HepG2 (cell line): ENCODE data around the gene TELO2. TPM values are rescaled to one million over a fixed set of nuclear protein-coding genes. Genes with fewer than 3 reads are reported as not detected.

ENCODE experiments used
- FOXK1 ChIP-seq: sonication (generic); formaldehyde crosslinking; IDR thresholded peaks from 2 replicates; pipeline ENCODE4 v1.4.0; 2020; ENCODE audit warnings: low read depth, missing genetic modification reagents, borderline replicate concordance
- FOXK2 ChIP-seq: fragments of 450-650 bp; IDR thresholded peaks from 2 replicates; pipeline ENCODE4 v1.6.1; 2016
- KDM5B ChIP-seq: sonication (generic); formaldehyde crosslinking; IDR thresholded peaks from 2 replicates; pipeline ENCODE4 v1.4.0; 2020; ENCODE audit warnings: missing genetic modification reagents, mild to moderate bottlenecking, borderline replicate concordance
- NONO ChIP-seq, 2 experiments: fragments of 450-650 bp in 1 of 2; sonication (generic) in 1 of 2; formaldehyde crosslinking in 1 of 2; IDR thresholded peaks in 1 of 2; conservative IDR thresholded peaks in 1 of 2; 2 replicates each; pipeline versions ENCODE4 v1.6.1 to v1.8.0; 2017 to 2022; ENCODE audit warnings: mild to moderate bottlenecking in 1 of 2, missing genetic modification reagents in 1 of 2, moderate library complexity in 1 of 2
- NR0B2 ChIP-seq: sonication (generic); formaldehyde crosslinking; IDR thresholded peaks from 2 replicates; pipeline ENCODE4 v1.4.0; 2020; ENCODE audit warnings: mild to moderate bottlenecking, missing genetic modification reagents
- RBM39 ChIP-seq: fragments of 200-400 bp; formaldehyde crosslinking; IDR thresholded peaks from one replicate; pipeline ENCODE4 v1.6.1; 2018; ENCODE audit warnings: antibody characterized with exemption, mild to moderate bottlenecking, low read depth, low read length; ENCODE audit not compliant: poor library complexity, severe bottlenecking
- RORA ChIP-seq: sonication (generic); formaldehyde crosslinking; IDR thresholded peaks from 2 replicates; pipeline ENCODE4 v1.5.0; 2020; ENCODE audit warnings: mild to moderate bottlenecking, missing genetic modification reagents, moderate library complexity
- SIN3B ChIP-seq: fragments of 150-350 bp; IDR thresholded peaks from 2 replicates; pipeline ENCODE4 v1.6.1; 2014; ENCODE audit warnings: low read length
- SRF ChIP-seq: IDR thresholded peaks from 2 replicates; pipeline ENCODE4 v1.6.1; 2011; ENCODE audit warnings: mild to moderate bottlenecking, low read depth, low read length, moderate library complexity
- TP53 ChIP-seq: sonication (generic); formaldehyde crosslinking; conservative IDR thresholded peaks from 2 replicates; pipeline ENCODE4 v1.4.0; 2020; ENCODE audit warnings: missing genetic modification reagents
- ZBTB40 ChIP-seq, 2 experiments: fragments of 450-650 bp in 1 of 2; sonication (generic) in 1 of 2; formaldehyde crosslinking in 1 of 2; IDR thresholded peaks; 2 replicates each; pipeline versions ENCODE4 v1.6.1 to v1.8.0; 2016 to 2022; ENCODE audit warnings: antibody characterized with exemption in 1 of 2, mild to moderate bottlenecking in 1 of 2, missing genetic modification reagents in 1 of 2
- ZNF503 ChIP-seq: sonication (generic); formaldehyde crosslinking; IDR thresholded peaks from 2 replicates; pipeline ENCODE4 v1.4.0; 2020; ENCODE audit warnings: missing genetic modification reagents
- ZNF552 ChIP-seq: sonication (generic); formaldehyde crosslinking; IDR thresholded peaks from 2 replicates; pipeline ENCODE4 v1.9.0; 2022; ENCODE audit warnings: missing genetic modification reagents, mild to moderate bottlenecking, borderline replicate concordance
- ZNF839 ChIP-seq: sonication (generic); formaldehyde crosslinking; IDR thresholded peaks from 2 replicates; pipeline ENCODE4 v1.4.0; 2020; ENCODE audit warnings: missing genetic modification reagents, mild to moderate bottlenecking, borderline replicate concordance
- ZNF879 ChIP-seq: sonication (generic); formaldehyde crosslinking; IDR thresholded peaks from 2 replicates; pipeline ENCODE4 v1.8.1; 2023; ENCODE audit warnings: missing genetic modification reagents
- ZSCAN21 ChIP-seq: sonication (generic); formaldehyde crosslinking; IDR thresholded peaks from 2 replicates; pipeline ENCODE4 v1.8.0; 2022; ENCODE audit warnings: mild to moderate bottlenecking, missing genetic modification reagents, moderate library complexity, borderline replicate concordance
- polyA plus RNA-seq, 8 experiments: library from polyadenylated mRNA; depleted of rRNA in 3 of 8; stranded (reverse) in 7 of 8; unstranded in 1 of 8; fragments of >200 nt; fragmentation: Illumina TruSeq in 4 of 8; extraction: Trizol in 4 of 8; gene quantifications; 2 replicates each; pipeline versions ENCODE4 v1.2.1 to v1.2.3, GENCODE V29; 2011 to 2016; ENCODE audit warnings: low read depth in 4 of 8, missing spikeins in 1 of 8, mixed read lengths in 1 of 8; ENCODE audit not compliant: insufficient read depth in 1 of 8
- total RNA-seq, 5 experiments: library from RNA; depleted of rRNA; stranded (reverse); fragments of >200 nt; fragmentation: Illumina TruSeq; extraction: Trizol; gene quantifications; 2 replicates each; pipeline ENCODE4 v1.2.3, GENCODE V29; 2016; ENCODE audit warnings: low read depth in 1 of 5

TELO2 gene
- total and polyA plus RNA-seq, 2 of the 13 experiments (the other 11 are each of a cell fraction or from before 2014, with no cell fraction given): 10.1 to 17.9 TPM

- 0 out of 2 replicates have a peak, but pooled peaks have one; percentile 30 for TF ChIP-seq ZNF503 (CRISPR knock-in tag)
- peak; percentile 18; the same call in 1 of the 2 replicates for TF ChIP-seq FOXK2
- peak; percentile 72 for TF ChIP-seq RBM39
- peak; percentile 46; the same call in 1 of the 2 replicates for TF ChIP-seq KDM5B (CRISPR knock-in tag)
- peak; percentile 43; the same call in 1 of the 2 replicates for TF ChIP-seq SIN3B
- TF ChIP-seq ZBTB40 (IDR thresholded peaks at IDR 0.05): no peak
- TF ChIP-seq ZBTB40 (CRISPR knock-in tag; IDR thresholded peaks at IDR 0.05): peak; percentile 28; the same call in 1 of the 2 replicates
- 0 out of 2 replicates have a peak, but pooled peaks have one; percentile 28 for TF ChIP-seq TP53 (CRISPR knock-in tag)
- TF ChIP-seq RORA (CRISPR knock-in tag): no peak
- 0 out of 2 replicates have a peak, but pooled peaks have one; percentile 57 for TF ChIP-seq FOXK1
- TF ChIP-seq NR0B2 (CRISPR knock-in tag): peak; percentile 45; the same call in 1 of the 2 replicates
- no peak for TF ChIP-seq SRF
- no peak for TF ChIP-seq ZNF552 (CRISPR knock-in tag)
- no peak for TF ChIP-seq ZNF839 (CRISPR knock-in tag)
- peak; percentile 69; the same call in 1 of the 2 replicates for TF ChIP-seq ZNF879 (CRISPR knock-in tag)
- TF ChIP-seq ZSCAN21 (CRISPR knock-in tag): peak; percentile 61; the same call in 1 of the 2 replicates
- no peak for TF ChIP-seq NONO (IDR thresholded peaks at IDR 0.05)
- TF ChIP-seq NONO (CRISPR knock-in tag; conservative IDR thresholded peaks at IDR 0.05): peak; percentile 62; the same call in 1 of the 2 replicates
Measured at GRCh38 chr16:1492923-1493745, at the start of gene TELO2 (continued).
